Ishikawa (cell line): ENCODE results near the gene DHRSX.

Experiments
- CEBPB ChIP-seq: IDR thresholded peaks from 2 replicates; pipeline ENCODE4 v1.6.1; 2012
- CREB1 ChIP-seq: IDR thresholded peaks from 2 replicates; pipeline ENCODE4 v1.6.1; 2012; ENCODE audit warnings: low read depth
- EGR1 ChIP-seq: IDR thresholded peaks from 2 replicates; pipeline ENCODE4 v1.6.1; 2012
- EP300 ChIP-seq: IDR thresholded peaks from 2 replicates; pipeline ENCODE4 v1.6.1; 2012; ENCODE audit warnings: borderline replicate concordance
- FOXM1 ChIP-seq: IDR thresholded peaks from 2 replicates; pipeline ENCODE4 v1.6.1; 2012; ENCODE audit warnings: low read depth, borderline replicate concordance
- MAX ChIP-seq: IDR thresholded peaks from 2 replicates; pipeline ENCODE4 v1.6.1; 2012
- NFIC ChIP-seq: IDR thresholded peaks from 2 replicates; pipeline ENCODE4 v1.6.1; 2012
- RAD21 ChIP-seq: IDR thresholded peaks from 2 replicates; pipeline ENCODE4 v1.6.1; 2012; ENCODE audit warnings: low read depth
- TAF1 ChIP-seq: IDR thresholded peaks from 2 replicates; pipeline ENCODE4 v1.6.1; 2012; ENCODE audit warnings: low read depth, mild to moderate bottlenecking
- TCF12 ChIP-seq: IDR thresholded peaks from 2 replicates; pipeline ENCODE4 v1.6.1; 2012; ENCODE audit warnings: low read depth
- TEAD4 ChIP-seq: IDR thresholded peaks from 2 replicates; pipeline ENCODE4 v1.6.1; 2012
- YY1 ChIP-seq: IDR thresholded peaks from 2 replicates; pipeline ENCODE4 v1.6.1; 2012; ENCODE audit warnings: low read depth
- ZBTB7A ChIP-seq: IDR thresholded peaks from 2 replicates; pipeline ENCODE4 v1.6.1; 2012; ENCODE audit warnings: low read depth
- TF ChIP-seq, protein P1 (sequence below): IDR thresholded peaks from 2 replicates; pipeline ENCODE4 v1.6.1; 2012
- TF ChIP-seq, protein P2 (sequence below): IDR thresholded peaks from 2 replicates; pipeline ENCODE4 v1.6.1; 2012; ENCODE audit warnings: low read depth, mild to moderate bottlenecking

The DHRSX gene

GRCh38 chrX:2188840-2189239, 311.9 kb downstream of the DHRSX start:
- no peak for TF ChIP-seq YY1
- no peak for TF ChIP-seq TAF1
- TF ChIP-seq, protein P1, sequence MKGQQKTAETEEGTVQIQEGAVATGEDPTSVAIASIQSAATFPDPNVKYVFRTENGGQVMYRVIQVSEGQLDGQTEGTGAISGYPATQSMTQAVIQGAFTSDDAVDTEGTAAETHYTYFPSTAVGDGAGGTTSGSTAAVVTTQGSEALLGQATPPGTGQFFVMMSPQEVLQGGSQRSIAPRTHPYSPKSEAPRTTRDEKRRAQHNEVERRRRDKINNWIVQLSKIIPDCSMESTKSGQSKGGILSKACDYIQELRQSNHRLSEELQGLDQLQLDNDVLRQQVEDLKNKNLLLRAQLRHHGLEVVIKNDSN: no peak
- no peak for TF ChIP-seq RAD21
- TF ChIP-seq, protein P2, sequence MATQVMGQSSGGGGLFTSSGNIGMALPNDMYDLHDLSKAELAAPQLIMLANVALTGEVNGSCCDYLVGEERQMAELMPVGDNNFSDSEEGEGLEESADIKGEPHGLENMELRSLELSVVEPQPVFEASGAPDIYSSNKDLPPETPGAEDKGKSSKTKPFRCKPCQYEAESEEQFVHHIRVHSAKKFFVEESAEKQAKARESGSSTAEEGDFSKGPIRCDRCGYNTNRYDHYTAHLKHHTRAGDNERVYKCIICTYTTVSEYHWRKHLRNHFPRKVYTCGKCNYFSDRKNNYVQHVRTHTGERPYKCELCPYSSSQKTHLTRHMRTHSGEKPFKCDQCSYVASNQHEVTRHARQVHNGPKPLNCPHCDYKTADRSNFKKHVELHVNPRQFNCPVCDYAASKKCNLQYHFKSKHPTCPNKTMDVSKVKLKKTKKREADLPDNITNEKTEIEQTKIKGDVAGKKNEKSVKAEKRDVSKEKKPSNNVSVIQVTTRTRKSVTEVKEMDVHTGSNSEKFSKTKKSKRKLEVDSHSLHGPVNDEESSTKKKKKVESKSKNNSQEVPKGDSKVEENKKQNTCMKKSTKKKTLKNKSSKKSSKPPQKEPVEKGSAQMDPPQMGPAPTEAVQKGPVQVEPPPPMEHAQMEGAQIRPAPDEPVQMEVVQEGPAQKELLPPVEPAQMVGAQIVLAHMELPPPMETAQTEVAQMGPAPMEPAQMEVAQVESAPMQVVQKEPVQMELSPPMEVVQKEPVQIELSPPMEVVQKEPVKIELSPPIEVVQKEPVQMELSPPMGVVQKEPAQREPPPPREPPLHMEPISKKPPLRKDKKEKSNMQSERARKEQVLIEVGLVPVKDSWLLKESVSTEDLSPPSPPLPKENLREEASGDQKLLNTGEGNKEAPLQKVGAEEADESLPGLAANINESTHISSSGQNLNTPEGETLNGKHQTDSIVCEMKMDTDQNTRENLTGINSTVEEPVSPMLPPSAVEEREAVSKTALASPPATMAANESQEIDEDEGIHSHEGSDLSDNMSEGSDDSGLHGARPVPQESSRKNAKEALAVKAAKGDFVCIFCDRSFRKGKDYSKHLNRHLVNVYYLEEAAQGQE: no peak
- no peak for TF ChIP-seq ZBTB7A
- no peak for TF ChIP-seq NFIC
- no peak for TF ChIP-seq MAX

DNA sequence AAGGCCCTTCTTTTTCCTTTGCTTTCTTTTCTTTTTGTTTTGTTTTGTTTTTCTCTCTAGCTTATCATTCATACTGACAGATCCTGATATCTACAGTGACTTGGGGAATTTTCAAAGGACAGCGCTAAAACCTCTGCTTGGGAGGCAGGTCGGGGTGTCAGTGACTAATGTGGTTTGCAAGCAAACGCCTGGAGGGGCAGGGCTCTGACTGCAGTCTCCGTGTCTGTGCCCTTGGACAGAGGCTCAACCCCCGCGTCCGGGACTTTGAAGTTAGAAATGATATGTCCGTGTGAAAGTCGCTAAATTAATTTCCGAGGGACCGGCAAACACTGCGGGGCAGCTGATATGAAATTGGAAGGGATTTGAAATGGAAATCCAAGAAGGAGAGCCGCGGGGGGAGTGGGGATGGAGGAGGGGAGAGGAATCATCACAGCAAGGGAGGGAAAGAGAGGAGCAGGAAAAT, 312.4 kb downstream of the DHRSX start:
- TF ChIP-seq YY1: no peak
- no peak for TF ChIP-seq EGR1

- no peak for TF ChIP-seq MAX
- no peak for TF ChIP-seq EP300
- no peak for TF ChIP-seq EGR1
- TF ChIP-seq TCF12: no peak
- TF ChIP-seq CREB1: no peak
- no peak for TF ChIP-seq YY1
- TF ChIP-seq, protein P1: no peak
- TF ChIP-seq, protein P2: no peak
- no peak for TF ChIP-seq TAF1
- no peak for TF ChIP-seq RAD21
- TF ChIP-seq FOXM1: no peak
- TF ChIP-seq CEBPB: no peak
- no peak for TF ChIP-seq TEAD4
- no peak for TF ChIP-seq ZBTB7A
- no peak for TF ChIP-seq NFIC
These were observed 313.2 kb downstream of the DHRSX start for GRCh38 chrX:2187352-2188115.

DNA sequence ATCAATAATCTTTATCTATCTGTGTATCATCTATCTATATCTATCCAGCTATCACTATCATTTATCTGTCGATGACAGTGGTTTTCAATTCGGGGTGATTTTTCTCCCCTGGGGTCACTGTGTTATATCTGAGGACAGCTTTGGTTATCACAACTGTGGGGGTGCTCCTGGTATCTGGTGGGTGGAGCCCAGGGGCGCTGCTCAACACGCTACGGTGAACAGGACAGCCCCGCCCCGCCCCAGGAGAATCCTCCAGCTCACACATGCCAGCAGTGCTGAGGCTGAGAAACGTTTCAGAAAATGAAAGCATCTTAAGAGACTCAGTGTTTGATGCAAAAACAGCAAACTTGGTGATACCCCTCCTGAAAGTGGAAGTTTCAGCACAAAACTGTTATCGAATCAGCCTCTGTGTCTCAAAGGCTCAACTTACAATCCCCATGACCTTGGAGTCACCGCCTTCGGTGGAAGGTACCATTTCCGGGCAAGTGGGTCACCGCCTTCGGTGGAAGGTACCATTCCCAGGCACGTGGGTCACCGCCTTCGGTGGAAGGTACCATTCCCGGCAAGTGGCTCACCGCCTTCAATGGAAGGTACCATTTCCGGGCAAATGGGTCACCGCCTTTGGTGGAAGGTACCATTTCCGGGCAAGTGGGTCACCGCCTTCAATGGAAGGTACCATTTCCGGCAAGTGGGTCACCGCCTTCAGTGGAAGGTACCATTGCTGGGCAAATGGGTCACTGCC, 315.3 kb downstream of the DHRSX start:
- TF ChIP-seq ZBTB7A: no peak
- TF ChIP-seq CREB1: no peak
- TF ChIP-seq CEBPB: no peak
- no peak for TF ChIP-seq FOXM1
- TF ChIP-seq, protein P1: no peak
- no peak for TF ChIP-seq TAF1
- TF ChIP-seq TCF12: no peak
- TF ChIP-seq EGR1: no peak
- TF ChIP-seq, protein P2: no peak
- no peak for TF ChIP-seq YY1
- TF ChIP-seq RAD21: no peak
- no peak for TF ChIP-seq TEAD4
- TF ChIP-seq EP300: no peak
- no peak for TF ChIP-seq NFIC
- no peak for TF ChIP-seq MAX
